Transverse colon (tissue), 3 donors: ENCODE data around the gene PRKCA.

Experiments used
- EP300 ChIP-seq: sonication (generic); formaldehyde crosslinking; IDR thresholded peaks from one replicate; pipeline ENCODE4 v1.6.1; 2017; ENCODE audit warnings: antibody characterized with exemption, low read depth
- TF ChIP-seq, protein P1 (sequence below), 5 experiments: fragments of 200-600 bp in 3 of 5; fragments of 450-650 bp in 2 of 5; sonication (generic) in 3 of 5; IDR thresholded peaks; 1 replicate in 2 of 5; 2 replicates in 3 of 5; pipeline ENCODE4 v1.5.1; 2016 to 2017; ENCODE audit warnings: antibody characterized with exemption in 5 of 5, inconsistent platforms in 3 of 5, mild to moderate bottlenecking in 2 of 5, moderate library complexity in 1 of 5

DNA sequence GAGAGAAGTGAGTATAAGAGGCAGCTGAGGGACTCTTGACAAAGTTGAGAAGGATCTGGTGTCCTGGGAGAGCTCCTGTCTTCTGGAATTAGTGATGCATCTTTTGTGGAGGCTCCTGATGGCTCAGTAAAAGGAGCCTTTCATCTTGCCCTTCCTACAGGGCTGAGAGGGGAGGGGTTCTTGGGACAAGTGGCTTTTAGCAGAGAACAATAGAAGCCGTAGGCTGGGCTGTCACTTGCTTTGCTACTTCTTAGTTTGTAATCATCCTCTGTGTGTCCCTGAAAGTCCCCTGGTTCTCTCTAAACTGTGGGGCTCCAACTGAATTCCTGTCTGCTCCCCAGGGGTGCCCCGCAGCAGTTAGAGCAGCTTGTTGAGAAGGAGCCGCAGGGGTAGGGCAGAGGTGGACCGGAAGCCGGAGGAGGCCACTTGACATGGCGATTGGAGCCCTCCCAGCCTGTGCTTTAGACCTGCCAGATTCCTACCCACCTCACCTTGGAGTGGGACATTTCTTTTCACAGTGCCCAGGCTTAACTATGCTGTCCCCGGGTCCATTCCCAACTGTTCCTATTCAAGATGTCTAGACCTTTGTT lies 85.1 kb downstream of the PRKCA start:
- TF ChIP-seq, protein P1, sequence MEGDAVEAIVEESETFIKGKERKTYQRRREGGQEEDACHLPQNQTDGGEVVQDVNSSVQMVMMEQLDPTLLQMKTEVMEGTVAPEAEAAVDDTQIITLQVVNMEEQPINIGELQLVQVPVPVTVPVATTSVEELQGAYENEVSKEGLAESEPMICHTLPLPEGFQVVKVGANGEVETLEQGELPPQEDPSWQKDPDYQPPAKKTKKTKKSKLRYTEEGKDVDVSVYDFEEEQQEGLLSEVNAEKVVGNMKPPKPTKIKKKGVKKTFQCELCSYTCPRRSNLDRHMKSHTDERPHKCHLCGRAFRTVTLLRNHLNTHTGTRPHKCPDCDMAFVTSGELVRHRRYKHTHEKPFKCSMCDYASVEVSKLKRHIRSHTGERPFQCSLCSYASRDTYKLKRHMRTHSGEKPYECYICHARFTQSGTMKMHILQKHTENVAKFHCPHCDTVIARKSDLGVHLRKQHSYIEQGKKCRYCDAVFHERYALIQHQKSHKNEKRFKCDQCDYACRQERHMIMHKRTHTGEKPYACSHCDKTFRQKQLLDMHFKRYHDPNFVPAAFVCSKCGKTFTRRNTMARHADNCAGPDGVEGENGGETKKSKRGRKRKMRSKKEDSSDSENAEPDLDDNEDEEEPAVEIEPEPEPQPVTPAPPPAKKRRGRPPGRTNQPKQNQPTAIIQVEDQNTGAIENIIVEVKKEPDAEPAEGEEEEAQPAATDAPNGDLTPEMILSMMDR (IDR thresholded peaks at IDR 0.05): no peak
- TF ChIP-seq EP300: no peak
